NOMO-1 (cell line): ENCODE data around the gene NCAM1.

Experiments
- DNase-seq, 2 experiments: peaks; one replicate each; lab custom pipeline; 2025; ENCODE audit not compliant: unreplicated experiment in 2 of 2; lab: John Stamatoyannopoulos, UW

NCAM1 gene

GRCh38 chr11:112967082-112967481 is 5.9 kb downstream of the NCAM1 start:
- DNase-seq: no peak

GRCh38 chr11:112968941-112969713 is 7.9 kb downstream of the NCAM1 start:
- no peak for DNase-seq

GRCh38 chr11:112971195-112971594 is 10.0 kb downstream of the NCAM1 start:
- no peak for DNase-seq

GRCh38 chr11:112971827-112972226 is 10.6 kb downstream of the NCAM1 start:
- no peak for DNase-seq

GRCh38 chr11:112972399-112973145 is 11.4 kb downstream of the NCAM1 start:
- no peak for DNase-seq

GRCh38 chr11:112975051-112975450 is 13.8 kb downstream of the NCAM1 start:
- no peak for DNase-seq

GRCh38 chr11:112975493-112975892 is 14.3 kb downstream of the NCAM1 start:
- no peak for DNase-seq

GRCh38 chr11:112977755-112978154 is 16.5 kb downstream of the NCAM1 start:
- peak; percentile 75 to 96 for DNase-seq

- no peak for DNase-seq
Measured at GRCh38 chr11:112983887-112984286, 22.7 kb downstream of the NCAM1 start.

GRCh38 chr11:112989198-112989597 is 28.0 kb downstream of the NCAM1 start:
- DNase-seq: no peak

GRCh38 chr11:112993808-112994207 is 32.6 kb downstream of the NCAM1 start:
- no peak for DNase-seq

GRCh38 chr11:112995423-112996090 is 34.3 kb downstream of the NCAM1 start:
- no peak for DNase-seq

- DNase-seq: no peak
Measured at GRCh38 chr11:112996994-112997393, 35.8 kb downstream of the NCAM1 start.

GRCh38 chr11:112997857-112998466 is 36.7 kb downstream of the NCAM1 start:
- peak in 1 of 2 experiments; percentile 37 for DNase-seq

GRCh38 chr11:112999520-112999919 is 38.3 kb downstream of the NCAM1 start:
- DNase-seq: no peak

- no peak for DNase-seq
Measured at GRCh38 chr11:113001709-113002108, 40.5 kb downstream of the NCAM1 start.

GRCh38 chr11:113006896-113007445 is 45.8 kb downstream of the NCAM1 start:
- no peak for DNase-seq

GRCh38 chr11:113014262-113015097 is 53.3 kb downstream of the NCAM1 start:
- peak in 1 of 2 experiments; percentile 11 for DNase-seq

- DNase-seq: peak in 1 of 2 experiments; percentile 6
Measured at GRCh38 chr11:113015098-113015455, 53.9 kb downstream of the NCAM1 start.

GRCh38 chr11:113016905-113017304 is 55.7 kb downstream of the NCAM1 start:
- peak in 1 of 2 experiments; percentile 46 for DNase-seq
